Measurements from ENCODE around the gene NBPF11.
"Not testable (repeated sequence)": the region's sequence is repeated elsewhere in the genome, so short reads cannot be mapped to it uniquely, and the experiment has no call there.

Gene NBPF11

DNA sequence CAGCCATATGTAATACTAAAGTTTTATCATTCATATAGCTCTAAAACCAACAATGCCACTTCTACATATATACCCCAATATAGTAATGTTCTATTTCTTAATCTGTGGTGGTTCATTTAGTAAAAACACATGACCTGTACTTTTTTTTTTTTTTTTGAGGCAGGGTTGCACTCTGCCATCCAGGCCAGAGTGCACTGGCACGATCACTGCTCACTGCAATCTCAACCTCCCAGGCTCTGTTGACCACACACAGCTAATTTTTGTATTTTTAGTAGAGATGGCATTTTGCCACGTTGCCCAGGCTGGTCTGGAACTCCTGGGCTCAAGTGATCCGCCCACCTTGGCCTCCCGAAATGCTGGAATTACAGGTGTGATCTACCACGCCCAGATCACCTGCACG lies 2.1 kb downstream of the NBPF11 start:
- not testable (repeated sequence) for DNase-seq

DNA sequence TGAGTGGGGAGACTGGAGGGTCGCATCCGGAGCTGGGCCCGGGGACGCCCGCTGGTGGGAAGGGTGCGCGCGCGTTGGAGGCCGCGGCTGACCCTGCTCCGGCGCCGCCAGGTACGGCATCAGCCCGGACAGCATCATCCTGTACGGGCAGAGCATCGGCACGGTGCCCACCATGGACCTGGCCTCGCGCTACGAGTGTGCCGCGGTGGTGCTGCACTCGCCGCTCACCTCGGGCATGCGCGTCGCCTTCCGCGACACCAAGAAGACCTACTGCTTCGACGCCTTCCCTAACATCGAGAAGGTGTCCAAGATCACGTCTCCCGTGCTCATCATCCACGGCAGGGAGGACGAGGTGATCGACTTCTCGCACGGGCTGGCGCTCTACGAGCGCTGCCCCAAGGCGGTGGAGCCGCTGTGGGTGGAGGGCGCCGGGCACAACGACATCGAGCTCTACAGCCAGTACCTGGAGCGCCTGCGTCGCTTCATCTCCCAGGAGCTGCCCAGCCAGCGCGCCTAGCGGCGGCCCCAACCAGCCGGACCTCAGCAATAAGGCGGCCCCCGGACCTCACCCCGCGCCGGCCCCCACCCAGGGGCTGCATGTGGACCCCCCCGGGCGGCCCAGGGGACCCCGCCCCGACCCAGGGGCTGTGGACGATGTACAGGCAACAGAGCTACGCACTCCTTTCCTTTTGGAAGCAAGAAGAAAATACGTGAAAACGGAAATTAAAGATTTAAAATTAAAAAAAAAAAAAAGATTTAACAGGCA lies 2.8 kb downstream of the NBPF11 start:
- DNase-seq, result not testable (repeated sequence)

DNA sequence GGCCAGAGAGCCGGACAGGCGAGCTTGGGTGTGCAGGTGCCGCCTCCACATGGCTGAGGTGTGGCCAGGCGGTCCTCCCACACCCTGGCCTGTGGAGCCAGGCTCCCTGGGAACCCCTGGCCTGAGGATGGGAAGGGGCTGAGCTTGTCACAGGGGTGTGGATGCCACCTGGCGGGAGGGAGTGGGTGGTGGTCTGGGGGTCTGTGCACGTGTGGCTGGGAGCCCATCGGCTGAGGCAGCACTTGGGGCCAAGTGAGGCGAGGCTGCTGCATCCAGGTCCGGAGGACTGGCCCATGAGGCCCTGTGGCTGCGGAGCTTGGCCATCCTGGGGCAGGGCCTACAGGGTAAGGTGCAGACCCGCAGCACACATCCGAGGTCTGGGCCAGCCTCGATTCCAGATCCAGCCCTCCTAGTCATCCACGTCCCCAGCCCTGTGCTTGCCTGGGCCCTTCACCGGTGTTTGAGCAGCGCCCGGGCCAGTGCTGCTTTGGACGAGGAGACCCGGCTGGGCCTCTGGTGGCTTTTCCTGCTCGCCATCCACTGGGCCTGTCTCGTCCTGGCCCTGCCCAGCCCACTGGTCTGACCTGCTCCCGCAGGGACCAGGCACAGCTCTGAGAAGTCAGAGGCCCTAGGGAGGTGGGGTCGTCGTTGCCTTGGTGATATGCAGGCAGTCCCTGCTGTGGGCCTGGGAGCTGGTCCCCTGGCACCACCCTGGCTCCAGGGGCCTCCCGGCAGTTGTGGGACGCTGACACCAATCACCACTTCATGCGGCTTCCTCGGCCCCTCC lies 4.8 kb downstream of the NBPF11 start:
- not testable (repeated sequence) for DNase-seq

DNA sequence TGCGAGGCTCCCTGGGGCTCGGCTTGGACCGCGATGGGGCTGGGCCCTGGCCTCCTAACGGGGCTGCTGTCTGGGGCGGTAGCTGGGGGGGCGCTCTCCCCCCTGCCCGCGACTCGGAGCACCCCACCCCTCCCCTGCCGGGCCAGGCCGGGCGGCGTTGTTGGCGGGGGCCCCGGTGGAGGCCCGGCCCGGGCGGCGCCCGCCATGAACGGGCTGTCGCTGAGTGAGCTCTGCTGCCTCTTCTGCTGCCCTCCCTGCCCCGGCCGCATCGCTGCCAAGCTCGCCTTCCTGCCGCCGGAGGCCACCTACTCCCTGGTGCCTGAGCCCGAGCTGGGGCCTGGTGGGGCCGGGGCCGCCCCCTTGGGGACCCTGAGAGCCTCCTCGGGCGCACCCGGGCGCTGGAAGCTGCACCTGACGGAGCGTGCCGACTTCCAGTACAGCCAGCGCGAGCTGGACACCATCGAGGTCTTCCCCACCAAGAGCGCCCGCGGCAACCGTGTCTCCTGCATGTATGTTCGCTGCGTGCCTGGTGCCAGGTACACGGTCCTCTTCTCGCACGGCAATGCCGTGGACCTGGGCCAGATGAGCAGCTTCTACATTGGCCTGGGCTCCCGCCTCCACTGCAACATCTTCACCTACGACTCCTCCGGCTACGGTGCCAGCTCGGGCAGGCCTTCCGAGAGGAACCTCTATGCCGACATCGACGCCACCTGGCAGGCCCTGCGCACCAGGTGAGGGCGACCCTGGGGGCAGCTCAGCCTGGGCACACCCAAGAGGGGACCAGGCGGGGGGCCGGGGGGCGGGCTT lies 5.7 kb downstream of the NBPF11 start:
- not testable (repeated sequence) for DNase-seq

DNA sequence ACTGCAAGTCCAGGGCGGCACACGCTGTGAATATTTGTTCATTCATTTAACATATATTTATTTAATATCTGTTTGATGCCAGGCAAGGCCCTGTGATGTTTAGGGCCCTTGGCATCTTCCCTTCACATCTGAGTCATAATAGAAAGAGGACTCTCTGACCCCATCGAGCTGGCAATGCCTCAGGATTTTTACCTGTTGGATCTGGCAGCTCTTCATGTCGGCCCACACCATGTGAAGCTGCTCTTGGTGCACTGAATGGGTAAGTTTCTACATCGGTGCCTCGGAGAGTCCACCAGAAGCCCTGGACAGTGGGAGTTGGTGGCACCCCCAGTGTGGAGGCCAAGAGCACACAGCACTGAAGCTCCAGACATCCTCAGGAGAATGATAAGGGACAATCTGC lies 8.9 kb downstream of the NBPF11 start:
- DNase-seq, result not testable (repeated sequence)

DNA sequence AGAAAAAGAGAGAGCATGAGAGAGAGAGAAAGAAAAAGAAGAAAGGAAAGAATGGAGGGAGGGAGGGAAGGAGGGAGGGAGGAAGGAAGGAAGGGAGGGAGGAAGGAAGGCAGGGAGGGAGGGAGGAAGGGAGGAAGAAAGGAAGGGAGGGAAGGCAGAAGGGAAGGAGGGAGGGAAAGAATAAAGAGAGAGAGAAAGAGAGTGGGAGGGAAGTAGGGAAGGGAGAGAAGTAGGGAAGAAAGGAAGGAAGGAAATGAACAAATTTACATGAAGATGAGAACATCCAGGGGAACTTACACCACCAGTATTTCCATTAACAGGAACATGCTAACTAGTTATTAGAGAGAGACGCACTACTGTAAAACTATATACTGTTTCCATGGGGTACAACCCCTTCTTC lies 10.1 kb downstream of the NBPF11 start:
- not testable (repeated sequence) for DNase-seq

DNA sequence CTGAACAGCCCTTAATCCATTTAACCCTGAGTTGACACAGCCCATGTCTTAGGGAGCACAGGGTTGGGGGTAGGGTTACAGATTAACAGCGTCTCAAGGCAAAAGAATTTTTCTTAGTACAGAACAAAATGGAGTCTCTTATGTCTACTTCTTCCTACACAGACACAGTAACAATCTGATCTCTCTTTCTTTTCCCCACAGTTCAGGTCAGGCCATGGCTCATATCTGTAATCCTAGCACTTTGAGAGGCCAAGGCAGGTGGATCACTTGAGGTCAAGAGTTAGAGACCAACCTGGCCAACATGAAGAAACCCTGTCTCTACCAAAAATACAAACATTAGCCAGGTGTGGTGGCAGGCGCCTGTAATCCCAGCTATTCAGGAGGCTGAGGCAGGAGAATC lies 13.5 kb downstream of the NBPF11 start:
- DNase-seq, result not testable (repeated sequence)

DNA sequence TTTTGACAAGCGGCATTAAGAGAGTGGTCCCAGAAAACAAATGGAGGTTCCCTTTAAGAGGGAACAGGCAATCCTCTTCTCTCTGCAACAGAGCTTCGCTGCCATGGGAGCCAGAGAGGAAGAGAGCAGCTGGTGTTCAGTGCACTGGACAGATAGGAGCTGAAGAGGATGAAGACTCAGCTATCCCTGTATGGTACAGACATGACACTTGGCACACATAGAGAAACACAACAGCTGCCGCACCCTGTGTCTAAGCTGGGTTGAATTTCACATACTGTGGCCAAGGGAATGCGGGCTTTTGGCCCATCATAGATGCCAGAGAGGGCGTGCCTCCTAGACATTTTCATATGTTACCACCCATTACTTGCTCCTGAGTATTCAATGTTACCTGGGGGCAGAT lies 29.7 kb downstream of the NBPF11 start:
- DNase-seq, result not testable (repeated sequence)

DNA sequence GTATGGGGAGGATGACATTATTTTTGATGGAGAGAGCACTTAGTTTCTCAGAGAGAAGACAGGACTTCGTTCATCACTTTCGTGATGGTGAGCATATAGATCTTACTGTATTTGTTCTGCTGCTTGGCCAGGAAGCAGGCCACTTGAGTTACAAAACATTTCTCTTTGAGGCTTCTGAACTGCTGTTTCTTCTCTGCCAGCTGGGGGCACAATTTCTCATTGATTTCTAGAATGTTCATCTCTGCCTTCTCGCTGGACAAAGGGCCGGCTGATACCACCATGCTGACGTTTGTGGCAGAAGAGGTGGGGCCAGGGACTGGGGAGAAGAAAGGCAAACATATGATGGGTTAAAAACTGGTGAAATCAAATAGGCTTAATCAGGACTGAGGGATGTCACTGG lies 31.7 kb downstream of the NBPF11 start:
- DNase-seq, result peak; percentile 53

DNA sequence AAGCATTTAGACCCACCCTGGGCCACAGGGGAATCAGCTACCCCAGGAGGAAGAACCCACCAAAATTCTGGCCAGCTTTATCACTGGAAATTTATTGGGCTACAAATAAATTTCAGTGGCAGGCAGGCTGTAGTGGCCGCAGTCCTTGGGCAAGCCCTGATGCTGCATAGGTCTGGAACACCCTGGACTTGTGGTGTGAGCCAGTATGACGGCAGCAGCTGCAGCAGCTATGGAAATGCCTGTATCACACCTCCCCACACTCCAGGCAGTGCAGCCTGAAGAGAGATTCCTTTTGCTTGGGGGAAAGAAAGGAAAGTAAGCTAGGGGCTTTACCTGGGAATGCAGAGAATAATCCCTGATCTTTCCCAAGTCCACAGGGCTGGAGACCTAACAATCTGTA lies 56.3 kb downstream of the NBPF11 start:
- not testable (repeated sequence) for DNase-seq

DNA sequence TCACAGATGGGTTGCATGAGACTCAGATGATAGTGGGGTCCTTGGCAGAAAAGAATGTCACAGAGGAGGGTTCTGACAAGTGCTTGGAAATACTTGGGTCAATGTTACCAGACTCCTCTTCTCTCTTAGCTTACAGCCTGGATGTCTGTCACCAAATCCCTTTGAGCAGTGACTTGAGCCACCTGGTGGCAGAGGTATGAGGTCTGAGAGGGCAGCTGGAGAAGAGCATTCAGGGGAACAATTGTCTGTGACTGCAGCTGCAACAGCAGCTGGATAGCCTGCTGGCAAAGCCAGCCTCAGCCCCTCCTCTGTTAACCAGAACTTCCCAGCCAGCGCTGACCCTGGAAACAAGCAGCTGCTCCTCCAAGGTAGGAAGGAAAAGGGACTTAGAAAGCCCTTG lies 65.9 kb downstream of the NBPF11 start:
- not testable (repeated sequence) for DNase-seq

DNA sequence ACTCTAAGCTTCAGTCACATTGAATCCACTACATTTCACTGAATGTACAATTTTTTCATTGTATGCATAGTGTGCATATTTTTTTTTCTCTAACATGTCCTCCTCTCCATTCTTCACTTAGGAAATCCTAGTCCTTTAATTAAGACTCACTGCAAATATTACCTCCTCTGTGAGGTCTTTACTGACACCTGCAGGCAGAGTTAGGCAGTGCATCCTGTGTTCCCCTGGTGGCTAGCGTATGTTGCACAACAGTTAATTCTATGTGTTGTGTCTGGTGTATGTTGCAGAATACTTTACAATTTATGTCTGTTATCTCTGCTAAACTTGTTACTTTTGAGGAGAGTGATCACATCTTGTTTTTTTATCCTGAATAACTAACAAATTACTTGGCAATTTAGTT lies 70.9 kb downstream of the NBPF11 start:
- DNase-seq, result not testable (repeated sequence)

DNA sequence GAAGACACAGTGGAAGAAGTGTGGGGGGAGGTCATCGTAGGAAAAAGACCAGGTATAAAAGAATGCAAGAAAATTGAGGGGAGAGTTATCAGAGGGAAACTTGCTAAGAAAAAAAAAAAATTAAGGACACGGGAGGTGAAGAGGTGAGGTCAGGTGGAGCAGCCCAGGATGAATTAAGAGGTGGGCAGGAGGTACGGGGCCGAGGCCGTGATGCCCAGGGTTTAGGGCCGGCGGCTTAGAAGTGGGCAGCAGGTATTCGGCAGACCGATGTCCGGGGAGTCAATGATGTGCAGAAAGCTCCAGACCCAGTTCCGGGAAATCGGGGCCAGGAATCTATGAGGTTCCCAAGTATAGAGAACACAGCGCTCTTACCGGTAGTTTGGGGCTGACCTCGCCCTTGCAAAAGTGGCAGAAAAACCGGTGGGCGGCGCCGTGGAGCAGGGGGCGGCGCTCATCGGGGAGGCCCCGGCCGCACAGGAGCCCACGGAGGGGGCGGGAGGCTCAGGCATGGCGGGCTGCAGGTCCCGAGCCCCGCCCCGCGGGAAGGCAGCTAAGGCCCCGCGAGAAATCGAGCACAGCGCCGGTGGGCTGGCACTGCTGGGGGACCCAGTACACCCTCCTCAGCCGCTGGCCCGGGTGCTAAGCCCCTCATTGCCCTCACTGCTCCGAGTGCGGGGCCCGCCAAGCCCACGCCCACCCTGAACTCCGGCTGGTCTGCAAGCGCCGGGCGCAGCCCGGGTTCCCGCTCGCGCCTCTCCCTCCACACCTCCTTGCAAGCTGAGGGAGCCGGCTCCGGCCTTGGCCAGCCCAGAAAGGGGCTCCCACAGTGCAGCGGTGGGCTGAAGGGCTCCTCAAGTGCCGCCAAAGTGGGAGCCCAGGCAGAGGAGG lies 73.2 kb downstream of the NBPF11 start:
- not testable (repeated sequence) for DNase-seq

DNA sequence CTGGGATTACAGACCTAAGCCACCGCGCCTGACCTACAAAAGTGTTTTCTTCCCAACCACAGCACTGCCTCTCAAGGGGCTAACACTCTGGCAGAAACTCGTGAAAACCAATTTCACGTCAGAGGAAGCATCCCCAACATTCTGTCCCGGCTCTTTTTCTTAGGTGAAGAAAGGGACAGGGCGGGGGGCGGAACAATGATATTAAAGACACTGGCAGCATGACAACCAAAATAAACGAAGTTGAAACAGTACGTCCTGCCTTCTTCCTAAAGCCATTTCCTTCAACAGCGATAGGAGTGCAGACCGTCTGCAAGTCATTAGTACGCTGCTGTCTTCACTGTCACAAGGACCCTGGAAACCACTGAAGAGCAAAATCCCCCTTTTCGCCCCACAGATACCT lies 74.0 kb downstream of the NBPF11 start:
- not testable (repeated sequence) for DNase-seq

DNA sequence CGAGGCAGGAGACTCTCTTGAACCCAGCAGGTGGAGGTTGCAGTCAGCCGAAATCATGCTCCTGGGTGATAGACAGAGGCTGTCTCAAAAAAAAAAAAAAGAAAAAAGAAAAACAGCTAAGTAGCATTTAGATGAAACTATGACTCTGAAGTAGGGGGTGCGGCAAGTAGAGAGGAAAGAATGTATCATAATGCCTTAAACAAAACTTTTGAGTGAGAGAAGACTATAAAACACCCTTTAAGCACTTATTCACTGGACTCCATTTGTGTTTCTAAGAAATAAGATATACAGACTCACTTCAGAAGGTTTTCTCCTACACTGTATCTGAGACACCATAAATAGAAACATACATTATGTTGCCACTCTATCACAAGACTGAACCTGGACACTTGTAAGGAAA lies 74.6 kb downstream of the NBPF11 start:
- DNase-seq, result not testable (repeated sequence)

DNA sequence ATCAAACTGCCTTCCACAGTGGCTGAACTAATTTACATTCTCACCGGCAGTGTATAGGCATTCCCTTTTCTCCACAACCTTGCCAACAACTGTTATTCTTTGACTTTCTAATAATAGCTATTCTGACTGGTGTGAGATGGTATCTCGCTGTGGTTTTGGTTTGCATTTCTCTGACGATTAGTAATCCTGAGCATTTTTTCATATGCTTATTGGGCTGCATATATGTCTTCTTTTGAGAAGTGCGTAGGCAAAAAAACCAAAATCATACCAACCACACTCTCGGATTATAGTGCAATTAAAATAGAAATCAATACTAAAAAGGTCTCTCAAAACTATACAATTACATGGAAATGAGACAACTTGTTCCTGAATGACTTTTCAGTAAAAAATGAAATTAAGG lies 78.7 kb downstream of the NBPF11 start:
- DNase-seq, result not testable (repeated sequence)

DNA sequence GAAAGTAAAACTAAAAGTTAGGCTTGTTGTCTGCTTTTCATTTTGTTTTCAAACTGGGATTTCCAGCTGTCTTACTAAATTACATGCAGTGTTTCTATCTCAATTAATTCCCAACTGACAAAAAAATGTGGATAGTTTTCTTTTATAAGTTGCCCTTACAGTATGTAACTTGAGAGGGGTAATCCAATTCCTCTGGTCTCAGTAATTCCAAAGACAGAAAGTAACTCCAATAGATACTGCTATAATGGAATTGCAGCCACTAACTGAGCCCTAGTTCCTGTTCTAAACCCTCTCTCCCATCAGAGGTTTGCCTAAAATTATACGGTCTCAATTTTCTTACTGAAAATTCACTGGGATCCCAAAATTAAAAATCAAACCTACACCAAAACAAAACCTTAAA lies 83.5 kb downstream of the NBPF11 start:
- DNase-seq, result not testable (repeated sequence)

DNA sequence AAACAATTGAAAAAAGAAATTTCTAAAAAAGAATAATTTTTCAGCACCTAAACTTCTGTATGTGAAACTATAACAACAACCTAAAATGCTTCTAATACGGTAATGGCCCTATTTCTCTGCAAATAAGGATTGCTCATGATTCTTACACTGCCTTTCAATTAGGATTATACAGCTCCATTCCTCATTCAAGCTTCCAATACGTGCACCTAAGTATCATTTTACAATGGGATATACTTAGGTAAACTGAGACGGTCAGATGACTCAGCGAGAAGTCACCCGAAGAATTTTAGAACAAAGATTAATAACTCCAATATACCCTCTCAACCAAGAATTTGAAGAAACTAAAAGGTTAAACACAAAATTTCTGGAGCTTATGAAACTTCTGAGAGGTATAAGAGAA lies 83.9 kb downstream of the NBPF11 start:
- DNase-seq, result not testable (repeated sequence)

DNA sequence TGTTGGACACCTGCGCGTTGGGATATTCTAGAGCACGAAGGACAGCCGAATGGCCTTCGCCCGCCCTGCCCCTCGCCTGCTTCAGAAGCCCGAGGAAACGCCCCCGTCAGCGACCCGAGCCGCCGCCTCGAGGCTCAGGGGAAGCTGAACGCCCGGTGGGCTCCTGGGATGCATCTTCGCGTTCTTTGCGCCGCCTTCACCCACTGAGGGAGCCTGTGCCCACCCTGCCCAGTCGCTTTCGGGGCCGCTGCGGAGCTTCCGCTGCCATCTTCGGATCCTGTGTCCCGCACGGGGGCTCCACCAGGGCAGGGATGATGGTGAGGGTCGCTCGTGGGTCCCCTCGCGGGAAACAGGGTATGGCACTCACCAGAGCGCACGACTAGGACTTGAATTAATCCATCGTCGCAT lies 91.8 kb downstream of the NBPF11 start:
- DNase-seq, result not testable (repeated sequence)

DNA sequence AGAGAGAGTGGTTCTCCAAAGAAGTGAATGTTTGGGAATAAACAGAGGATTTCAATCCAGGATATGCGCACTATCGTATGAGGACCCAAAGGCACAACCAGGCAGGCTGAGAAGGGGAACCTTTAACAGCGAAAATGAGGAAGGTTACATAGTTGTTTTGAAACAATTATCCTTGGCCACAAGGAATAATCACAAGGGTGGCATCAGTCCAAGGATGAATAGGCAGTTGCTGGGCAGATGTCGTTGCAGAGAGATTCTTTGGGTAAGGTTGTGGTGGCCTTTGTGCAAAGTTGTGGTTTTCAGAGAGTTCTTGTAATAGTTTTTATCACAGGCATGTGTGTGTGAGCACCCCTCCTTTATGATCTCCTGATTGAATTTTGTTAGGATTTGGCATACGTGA lies 94.7 kb downstream of the NBPF11 start:
- DNase-seq, result peak; percentile 63

All from OCI-M1 (cell line).